GM18867 (cell line): Measurements from ENCODE around the gene RBPJL.
A peak's percentile ranks its signal among the peaks of the same experiment; 100 is the strongest.
"Not testable (repeated sequence)": the region's sequence is repeated elsewhere in the genome, so short reads cannot be mapped to it uniquely, and the experiment has no call there.

Experiments
- ATAC-seq: cut with Tn5 transposase; IDR thresholded peaks from one replicate; pipeline ENCODE4 v1.9.1; 2021; ENCODE audit warnings: mild to moderate bottlenecking, moderate library complexity; ENCODE audit not compliant: unreplicated experiment

The RBPJL gene

GRCh38 chr20:45341579-45341938 lies 34.9 kb downstream of the RBPJL start:
- ATAC-seq, result no peak

GRCh38 chr20:45341939-45342854 lies 35.6 kb downstream of the RBPJL start:
- ATAC-seq, result no peak

- no peak for ATAC-seq
Measured at GRCh38 chr20:45342855-45343531, 36.4 kb downstream of the RBPJL start.

- ATAC-seq, result no peak
Measured at GRCh38 chr20:45343532-45344167, 37.0 kb downstream of the RBPJL start.

- no peak for ATAC-seq
Measured at GRCh38 chr20:45344168-45344860, 37.7 kb downstream of the RBPJL start.

GRCh38 chr20:45345104-45345936 lies 38.7 kb downstream of the RBPJL start:
- ATAC-seq, result no peak

- no peak for ATAC-seq
Measured at GRCh38 chr20:45346291-45346718, 39.7 kb downstream of the RBPJL start.

GRCh38 chr20:45346851-45347250 lies 40.2 kb downstream of the RBPJL start:
- ATAC-seq, result no peak

- no peak for ATAC-seq
Measured at GRCh38 chr20:45347297-45347935, 40.8 kb downstream of the RBPJL start.

GRCh38 chr20:45347936-45348778 lies 41.5 kb downstream of the RBPJL start, which contains the start of gene SDC4:
TSS of gene SDC4 (minus strand) at chr20:45348424. CDS start at chr20:45348384, 40 bp downstream.
- peak; percentile 42 for ATAC-seq

GRCh38 chr20:45350217-45350616 lies 43.6 kb downstream of the RBPJL start:
- no peak for ATAC-seq

GRCh38 chr20:45350795-45351194 lies 44.2 kb downstream of the RBPJL start:
- not testable (repeated sequence) for ATAC-seq

GRCh38 chr20:45352729-45353128 lies 46.1 kb downstream of the RBPJL start:
- no peak for ATAC-seq

- no peak for ATAC-seq
Measured at GRCh38 chr20:45353746-45354145, 47.1 kb downstream of the RBPJL start.

- no peak for ATAC-seq
Measured at GRCh38 chr20:45354423-45355208, 48.0 kb downstream of the RBPJL start.

GRCh38 chr20:45355209-45356084 lies 48.8 kb downstream of the RBPJL start:
- no peak for ATAC-seq
